DMS53 treated with DMSO at 0.1 percent for 48 hours (cell line): ENCODE results near the gene SULT2B1.
A peak's percentile ranks its signal among the peaks of the same experiment; 100 is the strongest.

Experiments
- DNase-seq: peaks from one replicate; lab custom pipeline; 2025; ENCODE audit not compliant: unreplicated experiment; lab: John Stamatoyannopoulos, UW

Gene SULT2B1

DNA sequence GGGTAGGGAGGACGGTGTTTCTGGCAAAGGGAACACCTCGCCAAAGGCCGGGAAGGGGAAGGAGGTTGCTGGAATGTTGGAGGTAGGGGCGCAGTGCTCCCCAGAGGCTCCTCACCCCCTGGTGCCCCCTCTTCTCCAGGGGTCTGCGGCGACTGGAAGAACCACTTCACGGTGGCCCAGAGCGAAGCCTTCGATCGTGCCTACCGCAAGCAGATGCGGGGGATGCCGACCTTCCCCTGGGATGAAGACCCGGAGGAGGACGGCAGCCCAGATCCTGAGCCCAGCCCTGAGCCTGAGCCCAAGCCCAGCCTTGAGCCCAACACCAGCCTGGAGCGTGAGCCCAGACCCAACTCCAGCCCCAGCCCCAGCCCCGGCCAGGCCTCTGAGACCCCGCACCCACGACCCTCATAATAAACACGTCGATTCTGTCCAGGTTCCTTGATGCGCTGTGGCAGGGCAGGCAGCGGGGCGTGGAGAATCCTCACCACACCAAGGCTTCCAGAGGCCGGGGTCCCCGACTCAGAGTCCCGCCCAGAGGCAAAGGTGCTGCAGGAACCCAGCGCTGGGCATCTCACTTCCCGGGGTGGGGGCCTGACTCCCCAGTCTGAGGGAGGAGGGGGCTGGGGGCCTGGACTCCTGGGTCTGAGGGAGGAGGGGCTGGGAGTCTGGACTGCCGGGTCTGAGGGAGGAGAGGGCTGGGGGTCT lies 47.2 kb downstream of the SULT2B1 start:
- no peak for DNase-seq

DNA sequence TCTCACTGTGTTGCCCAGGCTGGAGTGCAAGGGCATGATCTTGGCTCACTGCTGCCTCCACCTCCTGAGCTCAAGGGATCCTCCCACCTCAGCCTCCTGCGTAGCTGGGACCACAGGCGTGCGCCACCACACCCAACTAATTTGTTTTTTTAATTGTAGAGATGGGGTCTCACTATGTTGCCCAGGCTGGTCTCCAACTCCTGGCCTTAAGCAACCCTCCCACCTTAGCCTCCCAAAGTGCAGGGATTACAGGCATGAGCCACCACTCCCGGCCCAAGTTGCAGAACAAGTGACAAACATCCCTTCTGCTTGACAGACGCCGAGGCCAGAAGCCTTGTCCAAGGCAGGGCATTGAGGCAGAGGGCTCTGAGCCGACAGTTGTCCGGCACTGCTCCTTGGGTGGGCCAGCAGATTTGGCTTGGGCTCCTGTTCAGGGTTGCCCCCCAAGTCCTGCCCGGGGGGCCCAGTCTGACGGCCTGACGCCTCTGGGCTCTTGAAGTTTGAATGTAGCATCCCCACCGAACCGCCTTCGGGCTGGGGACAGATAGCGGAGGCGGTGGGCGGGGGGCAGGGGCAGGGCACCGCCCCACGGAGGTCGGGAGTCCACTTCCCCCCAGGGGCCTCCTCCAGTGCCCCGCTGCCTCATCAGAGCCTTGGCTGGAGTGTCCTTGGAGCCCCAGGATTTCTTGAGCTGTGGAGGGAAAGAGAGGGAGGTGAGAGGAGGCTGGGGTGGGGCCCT lies 48.9 kb downstream of the SULT2B1 start:
- no peak for DNase-seq

DNA sequence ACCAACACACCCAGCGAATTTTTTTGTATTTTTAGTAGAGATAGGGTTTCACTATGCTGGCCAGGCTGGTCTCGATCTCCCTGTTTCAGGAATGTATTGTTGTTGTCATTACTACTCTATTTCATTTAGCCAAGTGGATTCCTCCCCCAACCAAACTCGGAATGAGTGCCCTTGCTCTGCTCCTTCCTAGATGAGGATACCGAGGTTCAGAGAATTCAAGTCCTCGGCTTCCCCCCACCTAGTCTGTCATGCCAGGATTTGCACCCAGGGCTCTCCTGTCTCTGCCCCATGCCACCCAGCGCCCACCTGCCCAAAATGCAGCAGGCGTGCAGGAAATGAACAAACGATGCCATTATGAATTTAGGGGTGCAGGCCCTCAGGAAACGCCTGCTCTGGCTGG lies 51.0 kb downstream of the SULT2B1 start:
- no peak for DNase-seq

DNA sequence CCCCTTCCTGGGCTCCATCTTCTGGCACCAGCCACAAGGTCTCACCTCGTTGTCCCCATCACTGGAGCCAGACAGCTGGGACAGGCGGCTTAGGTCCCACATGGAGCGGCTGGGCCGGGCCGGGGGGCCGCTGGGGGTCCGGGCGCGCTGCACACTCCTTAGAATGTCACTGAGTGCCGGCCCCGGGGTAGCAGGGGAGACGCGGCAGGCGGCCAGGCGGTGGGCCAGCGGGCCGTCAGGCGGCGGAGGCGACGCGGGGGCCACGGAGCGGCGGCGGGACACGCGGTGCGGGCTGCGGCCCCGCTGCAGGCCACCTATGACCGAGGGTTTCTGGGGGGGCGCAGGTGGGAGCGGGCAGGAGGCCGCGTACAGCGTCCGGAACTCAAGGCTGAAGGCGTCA lies 51.5 kb downstream of the SULT2B1 start:
- DNase-seq = no peak

DNA sequence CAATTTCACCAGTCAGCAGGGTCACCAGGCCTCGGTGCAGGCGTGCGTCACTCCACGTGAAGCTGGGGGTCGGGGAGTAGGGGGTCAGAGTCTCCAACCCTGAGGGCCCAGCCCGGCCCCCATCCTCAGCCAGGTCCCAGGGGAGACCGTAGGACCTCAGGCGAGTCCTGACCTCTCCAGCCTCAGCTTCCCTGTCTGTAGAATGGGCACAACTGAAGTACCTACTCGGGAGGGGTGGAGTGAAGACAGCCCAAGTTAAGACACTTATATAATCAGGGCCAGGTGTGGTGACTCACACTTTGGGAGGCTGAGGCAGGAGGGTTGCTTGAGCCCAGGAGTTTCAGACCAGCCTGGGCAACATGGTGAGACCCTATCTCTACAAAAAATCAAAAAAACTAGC lies 51.9 kb downstream of the SULT2B1 start:
- DNase-seq = no peak

DNA sequence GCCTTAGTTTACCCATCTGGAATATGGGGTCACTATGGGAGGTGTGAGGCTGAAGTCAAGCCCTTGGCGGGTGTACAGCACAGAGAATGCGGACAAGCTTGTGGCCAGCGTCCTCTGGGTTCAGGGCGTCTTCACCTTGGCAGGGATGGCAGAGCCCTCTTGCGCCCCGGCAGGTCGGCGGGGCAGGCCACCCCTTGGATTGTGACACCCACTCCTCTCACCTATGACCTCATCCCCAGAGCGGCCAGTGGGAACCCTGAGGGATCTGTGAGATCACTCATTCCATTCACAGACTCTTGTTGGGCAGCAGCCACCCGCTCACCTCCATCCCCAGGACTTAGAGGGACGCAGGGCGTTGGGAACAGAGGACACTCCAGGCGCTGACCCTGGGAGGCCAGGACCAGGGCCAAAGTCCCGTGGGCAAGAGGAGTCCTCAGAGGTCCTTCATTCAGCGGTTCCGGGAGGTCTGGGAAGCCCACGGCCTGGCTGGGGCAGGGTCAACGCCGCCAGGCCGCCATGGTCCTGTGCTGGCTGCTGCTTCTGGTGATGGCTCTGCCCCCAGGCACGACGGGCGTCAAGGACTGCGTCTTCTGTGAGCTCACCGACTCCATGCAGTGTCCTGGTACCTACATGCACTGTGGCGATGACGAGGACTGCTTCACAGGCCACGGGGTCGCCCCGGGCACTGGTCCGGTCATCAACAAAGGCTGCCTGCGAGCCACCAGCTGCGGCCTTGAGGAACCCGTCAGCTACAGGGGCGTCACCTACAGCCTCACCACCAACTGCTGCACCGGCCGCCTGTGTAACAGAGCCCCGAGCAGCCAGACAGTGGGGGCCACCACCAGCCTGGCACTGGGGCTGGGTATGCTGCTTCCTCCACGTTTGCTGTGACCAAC lies 54.7 kb downstream of the SULT2B1 start, which contains the start of gene SPACA4:
TSS of gene SPACA4 (plus strand) at position 280 of the 896 bp plus-strand sequence. CDS start at position 517, 237 bp downstream.
- DNase-seq = no peak

DNA sequence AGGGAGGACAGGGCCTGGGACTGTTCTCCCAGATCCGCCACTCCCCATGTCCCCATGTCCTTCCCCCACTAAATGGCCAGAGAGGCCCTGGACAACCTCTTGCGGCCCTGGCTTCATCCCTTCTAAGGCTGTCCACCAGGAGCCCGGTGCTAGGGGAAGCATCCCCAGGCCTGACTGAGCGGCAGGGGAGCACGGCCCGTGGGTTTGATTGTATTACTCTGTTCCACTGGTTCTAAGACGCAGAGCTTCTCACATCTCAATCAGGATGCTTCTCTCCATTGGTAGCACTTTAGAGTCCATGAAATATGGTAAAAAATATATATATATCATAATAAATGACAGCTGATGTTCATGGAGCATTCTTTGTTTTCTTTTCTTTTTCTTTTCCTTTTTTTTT lies 55.4 kb downstream of the SULT2B1 start:
- DNase-seq = no peak

DNA sequence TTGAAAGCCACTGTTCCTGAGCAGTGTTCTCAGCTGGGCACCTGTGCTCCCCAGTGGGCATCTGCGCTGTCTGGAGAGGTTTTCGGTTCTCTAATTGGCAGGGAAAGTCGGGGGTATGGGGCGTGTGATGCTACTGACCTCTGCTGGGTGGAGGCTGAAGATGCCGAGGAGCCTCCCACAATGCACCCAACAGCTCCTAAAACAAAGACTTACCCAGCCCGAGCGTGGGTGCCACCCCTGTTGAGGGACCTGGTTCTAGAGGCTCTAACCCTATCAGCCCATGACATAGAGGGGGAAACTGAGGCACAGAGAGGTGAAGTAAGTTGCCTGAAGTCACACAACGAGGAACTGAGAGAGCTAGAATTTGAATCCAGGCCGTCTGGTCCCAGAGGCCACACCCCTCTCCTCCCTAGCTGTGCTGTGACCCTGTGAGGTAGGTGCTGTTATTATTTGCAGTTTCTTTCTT lies 56.9 kb downstream of the SULT2B1 start:
- peak; percentile 18 for DNase-seq

DNA sequence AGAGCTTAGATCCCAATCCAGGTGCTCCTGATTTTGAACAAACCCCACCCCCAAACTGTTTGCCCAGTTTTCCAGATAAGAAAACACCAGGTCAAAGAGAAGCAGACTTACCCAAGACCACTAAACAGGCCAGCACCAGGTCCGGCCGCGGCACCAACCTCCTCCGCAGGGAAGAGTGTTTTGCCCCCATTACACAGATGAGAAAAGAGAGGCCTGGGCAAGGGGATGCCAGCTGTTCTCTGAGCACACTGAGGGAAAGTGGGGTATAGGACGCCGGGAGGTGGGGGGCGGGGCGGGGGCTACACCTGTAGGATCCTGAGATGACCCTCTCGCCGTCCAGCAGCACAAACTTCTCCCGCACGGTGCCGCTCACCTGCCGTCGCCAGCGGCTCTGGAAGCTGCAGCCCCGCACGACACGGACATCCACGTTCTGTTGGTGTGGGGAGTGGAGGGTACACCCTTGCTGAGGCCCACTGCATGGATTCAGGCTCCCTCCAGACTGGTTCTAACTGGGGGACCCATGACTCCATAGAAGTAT lies 57.7 kb downstream of the SULT2B1 start:
- DNase-seq = no peak

DNA sequence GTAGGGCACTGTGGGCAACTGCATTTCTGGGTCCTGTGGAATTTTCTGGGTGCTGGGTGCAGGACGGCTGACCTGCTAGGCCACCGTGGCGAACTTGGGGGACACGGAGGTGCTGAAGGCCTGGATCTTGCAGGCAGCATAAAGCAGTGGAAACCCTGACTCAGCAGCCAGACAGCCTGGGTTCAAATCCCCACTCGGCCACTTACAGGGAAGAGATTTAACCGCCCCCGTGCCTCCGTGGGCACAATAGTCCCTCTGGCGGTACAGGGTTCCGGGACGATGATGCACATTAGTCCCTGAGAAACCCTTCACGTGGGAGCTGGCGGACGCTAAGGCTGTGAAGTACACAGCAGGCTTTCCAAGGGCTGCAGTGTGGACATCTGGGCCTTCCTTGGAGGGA lies 59.9 kb downstream of the SULT2B1 start:
- DNase-seq = no peak

DNA sequence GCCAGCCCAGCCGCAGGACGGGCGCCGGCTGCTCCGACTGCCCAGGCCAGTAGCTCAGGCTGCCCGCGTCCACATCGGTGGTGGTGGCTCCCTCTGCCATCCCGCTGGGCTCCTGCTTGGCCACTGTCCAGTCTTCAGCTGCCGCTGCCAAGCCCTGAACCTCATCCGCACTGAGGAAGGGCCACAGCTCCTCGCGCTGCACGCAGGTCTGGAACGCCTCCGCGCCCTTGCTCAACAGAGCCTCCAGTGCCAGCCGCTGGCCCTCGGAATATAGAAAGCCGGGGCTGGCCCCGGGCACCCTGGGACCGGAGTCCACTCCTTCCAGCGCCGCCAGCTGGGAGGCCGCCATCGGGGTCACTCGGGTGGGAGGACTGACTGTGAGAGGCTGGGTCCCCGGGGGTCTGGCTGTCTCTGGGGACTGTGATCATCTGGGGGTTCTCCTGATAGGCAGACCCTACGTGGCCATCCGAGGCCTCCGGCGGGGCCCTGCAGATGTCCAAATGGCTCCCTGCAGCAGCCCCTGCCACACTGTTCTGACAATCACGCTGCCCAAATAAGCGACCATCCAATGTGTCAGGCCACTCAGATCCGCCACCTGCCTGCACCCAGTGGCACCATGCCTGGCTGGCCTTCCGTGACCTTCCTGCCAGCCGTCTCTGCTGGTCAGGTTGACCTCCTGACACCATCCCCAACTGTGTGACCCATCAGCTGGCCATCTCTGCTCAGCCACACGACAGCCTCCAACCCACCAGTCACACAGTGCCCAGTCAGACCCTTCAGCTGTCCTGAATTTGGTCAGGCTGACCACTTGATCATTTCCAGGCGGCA lies 61.3 kb downstream of the SULT2B1 start:
- DNase-seq = no peak

DNA sequence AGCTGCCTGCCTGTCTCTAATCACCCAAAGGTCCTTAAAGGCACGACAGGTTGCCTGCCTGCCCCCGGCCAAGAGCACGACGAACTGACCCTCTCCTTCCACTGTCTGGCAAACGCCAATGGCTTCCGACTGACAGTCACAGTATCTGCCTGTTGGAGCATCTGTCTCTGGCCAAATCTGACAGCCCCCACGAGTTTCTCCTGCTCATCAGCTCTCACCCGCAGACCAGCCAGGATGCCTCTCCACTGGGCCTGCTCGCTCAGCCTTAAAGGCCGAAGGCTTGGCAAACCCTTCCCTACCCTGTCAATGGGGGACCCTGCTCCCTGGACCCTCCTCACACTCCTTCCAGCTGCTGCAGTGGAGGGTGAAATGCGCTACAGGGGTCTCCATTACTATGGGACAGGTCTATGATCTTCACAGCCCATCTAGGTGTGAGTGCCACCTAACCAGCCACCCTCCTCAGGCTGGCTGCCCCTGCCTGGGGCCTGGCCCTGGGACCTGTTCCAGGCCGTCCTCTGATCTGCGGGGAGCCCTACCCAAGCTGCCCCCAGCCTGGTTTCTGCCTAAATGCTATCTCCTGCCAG lies 62.0 kb downstream of the SULT2B1 start:
- DNase-seq = no peak

DNA sequence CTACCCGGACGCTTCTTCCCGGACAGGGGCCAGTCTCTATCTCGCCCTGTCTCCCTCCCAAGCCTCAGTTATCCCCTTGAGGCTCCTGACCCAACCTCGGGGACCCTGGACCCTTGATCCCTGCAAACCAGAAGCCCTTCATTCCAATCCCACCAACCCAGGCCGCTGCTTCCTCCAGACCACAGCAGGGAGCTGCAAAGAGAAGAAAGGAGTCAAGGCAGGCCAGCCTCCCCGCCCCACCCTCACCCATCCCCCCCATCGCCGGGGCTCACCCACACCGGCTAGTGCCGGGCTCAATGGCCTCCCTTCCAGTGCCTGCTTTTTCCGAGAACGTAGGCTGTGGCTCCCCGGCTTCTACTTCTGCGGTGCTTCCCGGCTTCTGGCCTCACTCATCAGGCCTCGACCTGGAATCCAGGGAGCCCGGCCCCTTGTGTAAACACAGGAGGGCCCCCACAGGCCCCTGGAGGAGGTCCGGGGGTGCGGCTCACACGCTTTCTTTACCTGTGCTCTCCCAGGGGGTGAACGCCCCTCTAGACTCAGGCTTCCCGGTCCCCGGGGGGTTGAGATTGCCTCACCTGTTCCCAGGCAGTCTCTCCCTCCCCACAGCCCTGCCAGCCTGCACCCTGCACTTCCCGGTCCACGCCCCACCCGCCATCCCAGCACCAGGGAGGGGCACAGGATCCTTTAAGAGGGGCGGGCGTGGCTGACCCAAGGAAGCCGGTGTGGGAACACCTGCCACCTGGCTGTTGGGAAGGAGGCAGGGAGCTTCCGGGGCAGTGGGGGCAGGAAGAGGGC lies 62.7 kb downstream of the SULT2B1 start, which contains the start of gene FAM83E:
TSS of gene FAM83E (minus strand) at position 641 of the 795 bp plus-strand sequence. CDS start 1,704 bp downstream, outside the sequence.
- peak; percentile 88 for DNase-seq

DNA sequence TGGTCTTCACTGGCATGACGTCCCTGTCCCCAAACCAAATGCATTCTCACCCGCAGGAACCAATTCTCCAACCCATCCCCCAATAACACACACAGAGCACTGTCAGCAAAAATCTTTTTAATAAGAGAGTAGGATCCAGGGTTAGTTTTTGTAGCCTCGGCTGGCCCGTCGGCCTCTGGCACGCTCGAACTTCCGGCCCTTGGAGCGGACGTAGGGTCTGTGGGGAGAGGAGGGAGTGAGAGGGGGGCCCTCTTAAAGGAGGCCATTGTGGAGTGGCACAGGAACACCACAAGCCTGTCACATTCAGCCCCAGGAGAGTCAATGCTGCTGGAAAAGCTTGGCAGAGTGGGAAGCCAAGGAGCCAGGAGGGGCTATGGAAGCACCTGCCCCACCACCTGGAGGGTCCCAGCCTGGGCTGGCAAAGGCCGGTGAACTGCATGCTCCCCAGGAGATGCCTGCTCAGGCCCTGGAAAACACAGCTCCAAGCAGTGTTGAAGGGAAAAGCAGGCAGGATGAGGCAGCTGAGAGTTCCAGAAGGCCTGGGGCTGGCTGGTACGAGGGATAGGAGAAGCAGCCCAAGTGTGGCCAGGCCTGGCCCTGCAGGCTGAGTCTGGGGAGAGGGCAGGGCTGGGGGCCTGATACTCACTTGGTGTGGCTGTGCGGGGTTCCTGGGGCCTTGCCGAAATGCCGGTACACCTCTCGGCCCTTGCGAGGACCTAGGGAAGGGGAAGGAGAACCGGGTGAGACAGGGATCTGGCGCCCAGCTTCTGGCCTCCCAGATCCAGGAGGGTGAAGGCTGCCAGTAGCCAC lies 63.5 kb downstream of the SULT2B1 start:
- DNase-seq = no peak

DNA sequence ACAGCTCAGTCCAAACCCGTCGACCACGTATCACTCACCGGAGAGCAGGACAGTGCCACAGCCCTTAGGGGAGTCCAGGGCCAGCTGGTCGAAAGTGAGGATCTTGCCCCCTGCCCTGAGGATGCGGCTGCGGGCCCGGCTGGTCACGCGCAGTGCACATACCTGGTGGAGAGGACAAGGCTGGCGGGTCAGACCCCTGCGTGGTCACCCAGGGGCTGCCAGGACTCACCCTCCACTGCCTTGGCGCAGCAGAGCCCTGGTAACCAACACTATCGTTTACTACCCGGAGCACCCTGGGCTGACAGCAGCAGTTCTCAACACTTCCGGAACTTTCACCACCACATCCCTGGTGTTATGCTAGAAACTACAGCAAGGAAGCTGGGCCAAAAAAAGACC lies 64.1 kb downstream of the SULT2B1 start:
- no peak for DNase-seq

DNA sequence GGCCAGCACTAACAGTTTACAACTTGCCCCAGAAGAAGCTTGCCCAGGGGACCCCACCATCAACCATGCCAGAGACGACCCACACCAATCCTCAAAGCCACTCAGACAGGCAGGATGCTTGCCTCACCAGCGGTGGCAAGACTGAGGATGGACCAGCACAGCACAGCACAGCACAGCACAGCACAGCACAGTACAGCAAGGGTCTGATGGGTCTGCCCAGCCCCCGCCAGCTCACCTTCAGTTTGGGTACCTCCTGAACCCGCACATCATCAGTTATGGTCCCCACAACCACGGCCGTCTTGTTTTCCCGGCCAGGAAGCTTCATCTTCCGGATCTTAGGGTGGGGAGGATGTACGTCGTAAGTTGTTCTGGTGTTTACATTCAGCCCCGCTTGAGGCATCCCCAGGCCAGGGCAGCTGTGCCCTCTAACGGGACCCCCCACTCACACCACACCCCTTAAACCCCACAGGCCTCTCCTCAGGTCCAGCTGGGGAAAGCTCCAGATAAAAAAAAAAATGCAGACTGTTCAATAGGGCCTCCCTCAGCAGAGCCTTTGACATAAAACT lies 64.6 kb downstream of the SULT2B1 start:
- DNase-seq = no peak

DNA sequence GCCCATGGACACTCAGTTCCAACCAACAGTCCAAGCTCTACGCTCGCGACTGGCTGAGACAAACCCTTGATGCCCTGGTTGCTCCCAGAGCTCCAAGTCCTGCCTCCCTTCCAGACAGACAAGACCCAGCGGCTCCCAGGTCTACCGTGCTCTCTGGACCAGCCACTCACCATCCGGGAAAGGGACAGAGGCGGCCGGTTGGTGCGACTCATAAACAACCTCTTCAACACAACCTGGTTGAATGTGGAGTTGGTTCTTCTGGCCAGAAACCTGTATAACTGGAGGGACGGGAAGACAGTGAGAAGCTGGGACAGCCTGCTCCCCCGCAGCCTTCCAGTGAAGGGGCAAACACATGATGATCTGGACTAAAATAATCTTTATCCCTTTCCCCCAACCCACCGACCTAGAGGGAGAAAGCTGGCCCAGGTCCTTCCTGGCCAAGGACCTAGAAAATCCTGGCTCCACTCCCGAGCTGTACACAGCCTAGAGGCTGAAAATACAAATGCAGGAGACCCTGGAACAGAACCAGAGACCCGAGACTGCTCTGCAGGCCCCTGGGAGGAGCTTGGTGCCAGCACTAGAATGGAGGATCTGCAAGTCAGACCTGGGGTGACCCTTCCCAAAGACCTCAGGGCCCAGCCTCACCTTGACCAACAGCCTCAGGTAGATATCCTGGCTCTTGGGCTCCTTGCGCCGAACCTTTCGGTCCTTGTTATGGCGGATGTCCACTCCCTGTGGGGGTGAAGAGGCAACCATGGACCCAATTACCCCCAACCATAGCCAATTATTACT lies 65.4 kb downstream of the SULT2B1 start:
- no peak for DNase-seq
